Measurements from ENCODE around the gene EFCAB5.
"Not testable (repeated sequence)": the region's sequence is repeated elsewhere in the genome, so short reads cannot be mapped to it uniquely, and the experiment has no call there.

The EFCAB5 gene

DNA sequence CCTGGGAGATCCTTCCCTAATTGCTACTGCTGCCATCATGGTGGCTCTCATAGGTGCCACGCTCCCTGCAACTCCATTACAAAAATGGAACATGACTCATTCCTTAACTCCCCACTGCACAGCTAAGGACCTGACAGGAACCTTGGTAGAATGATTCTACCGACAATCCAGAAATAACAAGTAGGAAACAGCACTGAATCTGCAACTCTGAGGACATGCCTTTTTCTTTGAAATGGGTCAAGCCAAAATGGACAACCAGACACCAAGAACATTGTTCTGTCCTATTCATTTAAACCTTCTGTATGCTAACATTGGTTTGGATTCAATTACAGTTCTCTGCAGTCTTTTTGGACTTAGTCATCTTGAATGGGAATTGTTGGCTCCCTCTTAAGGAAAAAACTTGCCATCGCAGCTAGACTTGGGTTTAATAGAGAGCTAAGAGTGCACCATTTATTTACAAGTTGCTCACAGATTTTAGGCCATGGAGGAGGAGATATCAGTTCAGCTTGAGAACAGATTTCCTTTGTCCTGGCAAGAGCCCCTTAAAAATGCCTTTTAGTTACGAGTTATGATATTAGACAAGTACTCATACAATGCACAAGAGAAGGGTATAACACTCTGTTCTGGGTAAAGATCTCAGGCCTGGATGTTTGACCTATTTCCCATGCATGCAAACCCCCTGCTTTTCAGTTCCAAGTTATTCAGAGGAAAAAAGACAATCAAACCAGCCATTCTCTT, 154.2 kb downstream of the EFCAB5 start:
- peak; percentile 77 for DNase-seq (ENCODE audit: low read depth)

DNA sequence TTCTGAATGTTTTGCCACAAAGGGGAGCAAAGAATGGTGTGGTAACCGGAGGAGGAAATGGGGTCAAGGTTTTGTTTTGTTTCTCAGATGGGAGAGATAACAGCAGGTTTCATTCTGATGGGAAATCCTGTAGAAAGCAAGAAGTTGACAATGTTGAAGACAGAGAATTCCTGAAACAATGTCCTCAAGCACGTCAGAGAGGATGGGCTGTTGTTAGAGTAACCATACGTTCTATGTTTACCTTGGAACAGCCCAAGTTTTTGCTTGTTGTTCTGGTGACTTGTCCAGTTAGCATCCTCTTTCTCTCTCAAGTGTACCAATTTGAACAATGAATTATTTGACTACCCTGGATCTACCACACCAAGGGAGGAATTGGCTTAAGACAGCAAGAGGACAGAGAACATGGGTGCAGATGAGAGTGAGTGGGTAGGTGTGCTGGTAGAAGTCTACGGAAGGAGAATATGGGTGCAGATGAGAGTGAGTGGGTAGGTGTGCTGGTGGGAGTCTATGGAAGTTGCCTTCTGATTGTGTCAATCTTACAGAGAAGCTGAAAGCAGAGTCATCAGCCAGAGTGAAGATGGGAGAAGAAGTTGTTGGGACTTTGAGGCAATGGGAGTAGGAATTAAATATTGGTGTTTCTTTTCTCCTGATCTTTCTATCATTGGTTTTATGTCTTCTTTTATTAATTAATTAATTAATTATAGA, 160.4 kb downstream of the EFCAB5 start:
- DNase-seq (ENCODE audit: low read depth): no peak

DNA sequence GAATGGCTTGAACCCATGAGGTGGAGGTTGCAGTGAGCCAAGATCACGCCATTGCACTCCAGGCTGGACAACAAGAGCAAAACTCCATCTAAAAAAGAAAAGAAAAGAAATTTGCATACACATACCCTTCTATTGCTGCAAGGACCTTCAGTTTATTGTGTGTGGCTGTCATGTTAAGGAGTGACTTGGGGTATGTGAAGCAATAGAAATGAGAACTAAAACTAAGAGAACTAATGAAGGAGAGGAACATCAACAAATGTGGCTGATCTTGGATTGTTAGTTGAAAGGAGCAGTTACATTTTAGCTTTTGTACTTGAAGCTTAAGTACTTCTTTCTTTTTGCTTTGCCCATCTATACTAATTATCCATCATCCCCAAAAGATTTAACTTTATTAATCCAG, 162.5 kb downstream of the EFCAB5 start:
- no peak for DNase-seq (ENCODE audit: low read depth)

DNA sequence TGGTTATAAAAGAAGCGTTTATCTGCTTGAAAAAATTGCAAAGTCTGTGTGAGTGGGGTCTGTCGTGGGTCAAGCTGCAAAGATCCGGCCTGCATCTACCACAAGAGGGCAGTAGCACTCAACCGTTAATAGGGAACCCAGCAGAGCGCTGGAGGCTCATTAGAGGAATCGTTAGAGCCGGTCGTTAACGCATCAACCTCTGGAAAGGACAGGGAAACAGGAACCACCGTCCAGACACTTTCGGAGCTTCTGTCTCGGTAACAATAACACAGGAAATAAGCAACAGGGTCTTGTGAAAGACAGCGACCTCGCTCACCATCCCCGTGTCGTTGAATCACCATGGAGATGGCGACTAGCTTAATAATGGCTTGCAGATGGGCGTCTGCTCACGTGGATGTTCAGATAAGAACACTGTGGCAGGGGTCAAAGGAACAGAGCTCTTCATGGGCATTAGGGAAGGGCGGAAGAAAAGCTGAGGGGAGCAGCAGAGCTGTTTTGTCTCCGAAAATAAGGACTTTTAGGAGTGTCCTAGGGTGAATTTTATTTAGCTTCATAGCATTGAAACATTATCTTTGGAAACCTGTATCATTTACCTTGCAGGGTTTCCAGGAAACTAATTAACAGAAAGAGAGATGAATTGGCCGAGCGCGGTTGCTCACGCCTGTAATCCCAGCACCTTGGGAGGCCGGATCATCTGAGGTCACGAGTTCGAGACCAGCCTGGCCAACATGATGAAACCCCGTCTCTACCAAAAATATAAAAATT, 163.3 kb downstream of the EFCAB5 start:
- peak; percentile 75 for DNase-seq (ENCODE audit: low read depth)

DNA sequence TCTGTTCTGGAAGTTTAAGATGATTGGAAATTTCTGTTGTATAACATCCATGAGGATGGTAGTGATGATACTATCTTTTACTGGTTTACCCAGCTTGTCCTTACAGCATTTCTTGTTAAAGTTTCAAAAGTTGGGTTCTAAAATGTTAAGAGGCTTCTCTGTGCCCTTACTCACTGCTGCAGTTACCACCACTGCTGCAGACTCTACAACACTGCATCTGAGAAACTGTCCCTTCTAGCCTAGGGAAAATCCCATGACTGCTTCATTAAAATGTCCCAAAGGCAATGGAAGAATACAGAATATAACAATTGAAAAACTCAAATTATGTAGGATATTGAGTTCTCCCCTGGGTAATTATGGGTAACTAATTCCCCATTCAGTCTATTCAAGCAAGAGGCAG, 171.4 kb downstream of the EFCAB5 start:
- no peak for DNase-seq (ENCODE audit: low read depth)

DNA sequence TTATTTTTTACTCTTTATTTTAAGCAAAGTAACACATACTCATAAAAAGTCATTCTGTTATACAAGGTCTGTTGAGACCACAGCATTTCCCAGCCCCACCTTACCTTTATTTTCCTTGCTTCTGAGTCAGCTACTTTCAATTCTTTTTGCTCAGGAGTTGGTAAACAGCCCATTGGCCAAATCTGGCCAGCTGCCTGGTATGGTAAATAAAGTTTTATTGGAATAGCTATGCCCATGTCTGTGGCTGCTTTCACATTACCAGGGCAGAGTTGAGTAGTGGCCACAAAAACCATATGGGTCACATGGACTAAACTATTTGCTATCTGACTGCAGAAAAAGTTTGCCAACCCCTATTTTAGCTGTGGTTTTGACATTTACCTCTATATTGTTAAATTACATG, 171.8 kb downstream of the EFCAB5 start:
- DNase-seq (ENCODE audit: low read depth): no peak

DNA sequence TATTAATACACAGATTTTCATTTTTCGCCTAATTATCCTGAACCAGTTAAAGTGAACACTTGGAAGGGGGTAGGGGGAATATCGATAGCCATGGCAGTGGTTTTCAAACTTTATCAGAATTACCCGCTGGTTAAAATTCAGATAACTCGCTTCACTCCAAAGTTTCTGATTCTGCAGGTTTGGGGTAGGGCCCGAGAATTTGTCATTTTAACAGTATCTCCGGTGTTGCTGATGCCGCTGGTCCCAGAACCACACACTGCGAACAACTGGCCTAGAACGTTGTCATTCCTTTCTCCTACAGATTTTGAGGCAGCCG, 174.9 kb downstream of the EFCAB5 start:
- DNase-seq (ENCODE audit: low read depth): no peak

DNA sequence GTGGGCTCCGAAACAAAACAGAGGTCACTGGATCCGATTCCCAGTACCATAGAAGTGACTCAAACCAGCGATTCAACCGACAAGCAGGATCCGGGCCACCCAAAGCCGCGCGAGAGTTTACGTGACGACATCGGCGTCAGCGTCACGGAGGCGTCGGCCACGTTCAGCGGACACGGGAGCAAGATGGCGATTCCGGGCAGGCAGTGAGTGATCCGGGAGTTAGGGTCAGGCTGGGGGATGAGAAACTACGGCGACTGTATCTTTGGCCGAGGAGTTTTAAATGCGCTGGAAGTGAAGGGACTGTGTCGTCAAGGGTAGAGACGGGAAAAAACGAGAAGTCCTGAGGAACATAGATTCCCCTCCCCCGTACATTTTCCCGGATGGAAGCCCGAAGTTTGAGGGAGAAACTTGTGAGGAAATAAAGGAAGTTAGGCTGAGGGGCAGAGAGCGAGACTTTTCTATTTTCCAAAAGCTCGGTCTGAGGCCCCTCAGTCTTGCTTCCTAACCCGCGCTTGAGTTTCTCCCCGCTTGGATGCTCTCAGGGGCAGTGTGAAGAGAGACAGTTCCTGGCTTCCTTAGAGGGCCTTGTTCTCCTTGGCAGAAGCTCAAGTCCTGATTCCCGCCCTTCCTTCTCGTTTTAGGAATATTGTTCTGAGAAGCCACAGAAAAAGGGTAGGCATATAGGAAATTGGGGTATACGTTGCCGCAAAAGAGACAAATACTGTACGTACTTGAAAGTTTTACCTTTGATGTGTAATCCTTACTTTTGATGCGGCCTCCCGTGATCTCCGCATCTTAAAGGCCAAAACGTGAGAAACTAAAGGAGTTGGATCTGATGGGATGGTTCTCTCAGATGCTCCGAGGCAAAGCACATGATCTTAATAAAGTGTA, 175.5 kb downstream of the EFCAB5 start, which contains the start of gene NSRP1:
Gene NSRP1 (plus strand): TSS at position 156 of the 891 bp plus-strand sequence. CDS start 28 bp downstream, at position 184.
- DNase-seq (ENCODE audit: low read depth): peak; percentile 91

DNA sequence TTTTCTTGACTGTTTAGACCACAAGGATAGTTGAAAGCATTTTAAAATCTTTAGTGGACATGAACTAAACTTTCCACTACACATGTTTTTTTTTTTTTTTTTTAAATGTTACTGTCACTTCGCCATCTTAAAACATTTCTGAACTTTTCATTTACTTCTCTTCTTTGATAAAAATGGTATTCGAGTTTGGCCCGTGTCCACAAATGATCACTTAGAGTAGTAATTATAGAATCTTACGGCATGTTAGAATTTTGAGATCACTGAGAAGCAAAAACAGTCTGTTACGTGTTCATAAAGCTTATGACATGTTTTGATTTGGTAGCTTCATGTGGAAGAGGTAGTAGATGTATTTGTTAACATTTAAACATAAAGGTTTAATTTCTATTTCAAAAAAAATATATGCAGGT, 176.2 kb downstream of the EFCAB5 start:
- DNase-seq (ENCODE audit: low read depth): no peak

DNA sequence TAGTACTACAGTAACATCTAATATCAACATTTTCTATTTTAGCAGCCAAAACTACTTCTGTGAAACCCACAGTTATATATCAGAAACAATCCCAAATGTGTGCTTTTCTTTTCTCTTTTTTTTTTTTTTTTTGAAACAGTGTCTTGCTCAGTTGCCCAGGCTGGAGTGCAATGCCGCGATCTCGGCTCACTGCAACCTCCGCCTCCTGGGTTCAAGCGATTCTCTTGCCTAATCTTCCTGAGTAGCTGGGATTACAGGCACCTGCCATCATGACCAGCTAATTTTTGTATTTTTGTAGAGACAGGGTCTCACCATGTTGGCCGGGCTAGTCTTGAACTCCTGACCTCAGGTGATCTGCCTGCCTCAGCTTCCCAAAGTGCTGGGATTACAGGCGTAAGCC, 177.2 kb downstream of the EFCAB5 start:
- DNase-seq (ENCODE audit: low read depth): not testable (repeated sequence)

DNA sequence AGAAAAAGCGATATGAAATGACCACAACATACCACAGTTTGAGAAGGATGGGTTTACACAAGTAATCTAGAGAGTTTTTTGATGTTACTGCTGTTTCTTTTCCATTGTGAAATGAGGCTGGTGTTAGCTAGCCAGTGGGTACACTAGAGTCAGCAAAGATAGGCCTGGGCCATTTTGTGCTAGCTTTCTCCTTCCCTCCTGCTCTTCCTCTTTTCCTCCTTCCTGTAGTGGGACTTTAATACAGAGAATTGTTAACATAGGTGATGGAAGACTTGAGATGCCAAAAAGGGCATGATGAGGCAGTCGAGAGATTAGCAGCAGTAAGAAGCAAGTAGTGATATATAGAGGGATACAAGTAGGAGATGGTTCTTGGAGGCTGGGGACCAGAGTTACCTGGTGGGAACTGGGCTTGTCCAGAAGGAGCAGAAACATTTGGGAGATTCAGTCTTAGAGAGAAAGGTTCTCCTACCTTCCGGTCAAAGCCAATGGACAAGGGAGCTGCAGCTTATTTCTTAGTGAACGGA, 182.9 kb downstream of the EFCAB5 start:
- DNase-seq (ENCODE audit: low read depth): no peak

DNA sequence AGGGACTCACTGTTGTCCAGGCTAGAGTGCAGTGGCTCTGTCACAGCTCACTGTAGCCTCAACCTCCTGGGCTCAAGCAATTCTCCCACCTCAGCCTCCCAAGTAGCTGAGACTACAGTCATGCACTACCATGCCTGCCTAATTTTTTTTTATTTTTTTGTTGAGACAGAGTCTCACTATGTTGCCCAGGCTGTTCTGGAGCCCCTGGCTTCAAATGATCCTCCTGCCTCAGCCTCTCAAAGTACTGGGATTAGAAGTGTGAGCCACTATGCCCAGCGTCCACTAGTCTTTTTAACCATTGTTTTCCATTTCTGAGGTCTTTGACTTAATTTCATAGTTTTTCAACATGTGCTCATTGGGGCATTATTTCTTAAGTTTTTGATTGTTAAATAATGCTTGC, 188.7 kb downstream of the EFCAB5 start:
- no peak for DNase-seq (ENCODE audit: low read depth)

DNA sequence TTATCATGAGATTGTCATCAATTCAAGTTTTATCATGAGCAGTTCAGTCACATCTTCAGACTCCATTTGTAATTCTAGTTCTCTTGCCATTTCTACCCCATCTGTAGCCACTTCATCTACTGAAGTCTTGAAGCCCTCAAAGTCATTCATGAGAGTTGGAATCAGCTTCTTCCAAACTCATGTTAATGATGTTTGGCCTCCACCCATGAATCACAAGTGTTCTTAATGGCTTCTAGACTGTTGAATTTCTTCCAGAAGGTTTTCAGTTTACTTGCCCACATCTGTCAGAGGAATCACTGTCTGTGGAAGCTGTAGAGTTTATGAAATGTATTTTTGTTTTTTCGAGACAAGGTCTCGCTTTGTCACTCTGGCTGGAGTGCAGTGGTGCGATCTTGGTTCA, 191.2 kb downstream of the EFCAB5 start:
- DNase-seq (ENCODE audit: low read depth): no peak

DNA sequence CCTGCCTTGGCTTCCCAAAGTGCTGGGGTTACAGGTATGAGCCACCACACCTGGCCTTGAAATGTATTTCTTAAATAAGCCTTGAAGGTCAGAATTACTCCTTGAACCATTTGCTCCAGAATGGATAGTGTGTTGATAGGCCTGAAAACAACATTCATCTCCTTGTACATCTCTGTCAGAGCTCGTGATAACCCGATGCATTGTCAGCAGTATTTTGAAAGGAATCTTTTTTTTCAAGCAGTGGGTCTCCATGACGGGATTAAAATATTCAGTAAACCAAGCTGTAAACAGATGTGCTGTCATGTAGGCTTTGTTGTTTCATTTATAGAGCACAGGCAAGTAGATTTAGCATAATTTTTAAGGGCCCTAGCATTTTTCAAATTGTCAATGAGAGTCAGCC, 191.8 kb downstream of the EFCAB5 start:
- no peak for DNase-seq (ENCODE audit: low read depth)

DNA sequence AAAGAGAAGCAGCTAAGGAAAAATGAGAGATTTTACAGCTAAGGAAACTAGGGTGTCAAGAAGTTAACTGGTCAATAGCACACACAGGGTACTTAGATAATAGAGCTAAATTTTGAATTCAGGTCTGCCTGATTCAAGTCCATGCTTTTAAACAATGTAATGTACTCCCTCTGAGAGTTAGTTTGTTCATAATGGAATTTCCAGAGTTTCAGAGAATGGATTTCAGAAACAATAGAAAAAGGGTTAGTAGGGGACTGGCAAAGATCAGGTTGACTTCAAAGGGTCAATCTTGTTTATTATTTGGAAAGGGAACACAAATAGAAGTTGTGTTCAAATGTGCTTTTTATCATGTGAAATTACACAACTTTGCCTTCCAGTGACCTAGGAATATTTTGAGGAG, 193.1 kb downstream of the EFCAB5 start:
- no peak for DNase-seq (ENCODE audit: low read depth)

DNA sequence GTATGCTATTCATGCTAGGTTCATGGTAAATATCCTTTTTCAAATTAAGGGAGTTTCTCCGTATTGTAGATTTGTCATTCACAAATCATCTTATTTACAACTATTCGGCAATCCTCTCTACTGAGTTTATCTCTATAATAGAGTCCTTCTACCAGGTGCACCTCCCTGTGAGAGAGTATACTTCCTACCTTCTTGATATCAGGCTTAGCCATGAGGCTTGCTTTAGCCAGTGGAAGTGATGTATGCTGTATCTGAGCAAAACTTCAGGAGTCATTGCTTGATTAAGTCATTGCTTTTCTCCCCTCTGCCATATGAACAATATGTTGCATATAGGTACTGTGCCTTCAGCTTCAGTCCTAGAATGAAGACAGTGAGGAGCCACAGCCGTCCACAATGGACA, 195.7 kb downstream of the EFCAB5 start:
- DNase-seq (ENCODE audit: low read depth): no peak

DNA sequence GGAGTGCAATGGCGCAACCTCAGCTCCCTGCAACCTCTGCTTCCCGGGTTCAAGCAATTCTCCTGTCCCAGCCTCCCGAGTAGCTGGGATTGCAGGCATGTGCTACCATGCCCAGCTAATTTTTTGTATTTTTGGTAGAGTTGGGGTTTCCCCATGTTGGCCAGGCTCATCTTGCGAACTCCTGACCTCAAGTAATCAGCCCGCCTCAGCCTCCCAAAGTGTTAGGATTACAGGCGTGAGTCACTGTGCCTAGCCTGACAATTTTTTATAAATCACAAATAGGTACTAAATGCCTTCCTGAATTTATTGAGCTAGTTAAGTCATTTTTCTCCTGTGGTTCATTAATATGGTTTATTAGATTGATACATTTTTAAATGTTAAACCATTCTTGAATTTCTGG, 206.4 kb downstream of the EFCAB5 start:
- DNase-seq (ENCODE audit: low read depth): peak; percentile 31

DNA sequence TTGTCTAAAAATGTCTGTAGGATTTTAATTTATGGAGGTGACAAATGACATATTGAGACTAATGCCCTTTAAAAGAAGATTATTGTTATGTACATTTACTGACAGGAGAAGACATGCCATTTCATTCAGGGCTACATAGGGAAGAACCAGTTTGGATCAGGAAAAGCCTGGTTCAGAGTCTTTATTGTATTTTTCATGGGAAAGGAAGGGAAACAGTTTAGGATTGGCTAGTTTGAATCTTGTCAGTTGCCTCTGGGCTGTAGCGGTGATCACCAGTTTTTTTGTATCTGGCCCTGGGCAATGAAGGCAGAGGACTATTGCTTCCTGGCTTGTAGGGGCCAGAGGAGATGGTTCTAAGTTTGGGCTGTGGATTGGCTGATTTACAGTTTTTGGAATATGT, 206.9 kb downstream of the EFCAB5 start:
- DNase-seq (ENCODE audit: low read depth): no peak

DNA sequence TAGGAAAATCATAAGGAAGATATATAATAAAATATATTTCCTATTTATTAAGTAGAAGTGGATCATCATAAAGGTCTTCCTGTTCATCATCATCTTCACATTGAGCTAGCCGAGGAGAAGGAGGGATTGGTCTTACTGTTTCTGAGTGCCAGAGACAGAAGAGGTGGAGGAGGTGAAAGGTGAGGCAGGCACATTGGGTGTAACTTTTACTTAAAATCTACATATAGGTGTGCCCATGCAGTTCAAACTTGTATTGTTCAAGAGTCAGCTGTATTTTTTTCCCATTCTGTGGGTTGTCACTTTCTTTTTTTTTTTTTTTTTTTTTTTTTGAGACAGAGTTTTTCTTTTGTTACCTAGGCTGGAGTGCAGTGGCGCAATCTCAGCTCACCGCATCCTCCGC, 210.0 kb downstream of the EFCAB5 start:
- no peak for DNase-seq (ENCODE audit: low read depth)

DNA sequence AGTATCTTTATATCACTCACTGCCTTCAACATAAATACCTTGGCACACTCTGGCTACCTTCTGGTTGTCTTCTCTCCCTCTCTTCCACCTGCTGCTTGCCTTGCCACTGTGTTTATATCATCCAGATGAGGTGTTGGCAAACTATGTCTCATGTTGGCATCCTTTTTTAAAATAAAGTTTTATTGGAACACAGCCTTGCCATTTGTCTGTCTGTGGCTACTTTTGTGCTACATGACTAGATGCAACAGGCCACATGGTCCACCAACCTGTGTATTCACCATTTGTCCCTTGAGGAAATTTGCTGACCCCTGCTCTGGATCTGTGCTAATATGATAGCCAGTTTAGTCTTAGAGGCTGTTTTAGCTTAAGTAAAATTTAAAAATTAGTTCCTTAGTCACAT, 212.0 kb downstream of the EFCAB5 start:
- no peak for DNase-seq (ENCODE audit: low read depth)

DNA sequence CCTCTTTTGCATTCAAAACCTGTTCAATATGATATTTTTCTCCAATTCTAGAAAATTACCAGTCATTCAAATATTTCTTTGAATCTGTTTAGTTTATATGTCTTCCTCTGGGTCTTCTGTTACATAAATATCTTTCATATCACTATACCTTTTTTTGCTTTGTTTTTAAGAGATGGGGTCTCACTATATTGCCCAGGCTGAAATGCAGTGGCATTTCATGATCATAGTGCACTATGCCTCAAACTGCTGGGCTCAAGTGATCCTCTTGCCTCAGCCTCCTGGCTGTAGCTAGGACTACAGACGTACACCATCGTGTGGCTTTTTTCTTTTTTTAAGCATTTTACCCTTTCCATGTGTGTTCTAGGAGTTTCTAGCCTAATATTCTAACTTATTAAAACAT, 214.0 kb downstream of the EFCAB5 start:
- no peak for DNase-seq (ENCODE audit: low read depth)
